GM12878 (cell line): Measurements from ENCODE around the gene PANK1. TPM values are rescaled to one million over a fixed set of nuclear protein-coding genes. Genes with fewer than 3 reads are reported as not detected.

Experiments used
- BHLHE40 ChIP-seq, 2 experiments: fragments of 450-650 bp in 1 of 2; IDR thresholded peaks; 2 replicates each; pipeline ENCODE4 v1.6.1; 2011 to 2017; ENCODE audit warnings: low read depth in 2 of 2, borderline replicate concordance in 1 of 2, improper control_type of control experiment in 1 of 2, low read length in 1 of 2, mild to moderate bottlenecking in 1 of 2
- CBFB ChIP-seq: IDR thresholded peaks from 2 replicates; pipeline ENCODE4 v1.6.1; 2016; ENCODE audit warnings: antibody characterized with exemption, low read depth
- DPF2 ChIP-seq: fragments of 450-650 bp; IDR thresholded peaks from 2 replicates; pipeline ENCODE4 v1.6.1; 2017; ENCODE audit warnings: mild to moderate bottlenecking
- EED ChIP-seq: sonication (generic); IDR thresholded peaks from 2 replicates; pipeline ENCODE4 v1.6.1; 2016; ENCODE audit warnings: antibody characterized with exemption, low read depth
- IKZF1 ChIP-seq: fragments of 450-650 bp; conservative IDR thresholded peaks from 2 replicates; pipeline ENCODE4 v1.6.1; 2017; ENCODE audit warnings: antibody characterized with exemption, mild to moderate bottlenecking
- MEF2B ChIP-seq: fragments of 450-650 bp; IDR thresholded peaks from 2 replicates; pipeline ENCODE4 v1.6.1; 2018; ENCODE audit warnings: mild to moderate bottlenecking, moderate library complexity; ENCODE audit not compliant: partially characterized antibody, poor library complexity, severe bottlenecking
- MYC ChIP-seq: IDR thresholded peaks from 2 replicates; pipeline ENCODE4 v1.6.1; 2011; ENCODE audit warnings: mild to moderate bottlenecking, low read length, moderate library complexity, inconsistent platforms; ENCODE audit not compliant: insufficient read depth, insufficient replicate concordance, insufficient read length, severe bottlenecking
- NR2C2 ChIP-seq: IDR thresholded peaks from 2 replicates; pipeline ENCODE4 v1.6.1; 2011; ENCODE audit warnings: borderline replicate concordance, low read depth; ENCODE audit not compliant: control insufficient read depth, insufficient read length
- NR2F1 ChIP-seq: fragments of 450-650 bp; conservative IDR thresholded peaks from 2 replicates; pipeline ENCODE4 v1.6.1; 2017; ENCODE audit warnings: mild to moderate bottlenecking
- SUPT20H ChIP-seq: IDR thresholded peaks from 2 replicates; pipeline ENCODE4 v1.6.1; 2011; ENCODE audit warnings: low read depth, mild to moderate bottlenecking, low read length, moderate library complexity, borderline replicate concordance; ENCODE audit not compliant: control insufficient read depth
- YY1 ChIP-seq: IDR thresholded peaks from 2 replicates; pipeline ENCODE4 v1.6.1; 2011; ENCODE audit warnings: low read depth, mild to moderate bottlenecking, low read length
- ZBED1 ChIP-seq: IDR thresholded peaks from 2 replicates; pipeline ENCODE4 v1.6.1; 2016; ENCODE audit warnings: borderline replicate concordance
- ZNF24 ChIP-seq: fragments of 450-650 bp; IDR thresholded peaks from 2 replicates; pipeline ENCODE4 v1.6.1; 2017; ENCODE audit warnings: antibody characterized with exemption, mild to moderate bottlenecking
- polyA plus RNA-seq, 11 experiments: library from polyadenylated mRNA; depleted of rRNA in 4 of 11; unstranded in 6 of 11; stranded (reverse) in 5 of 11; fragments of >200 nt; fragmentation: Nextera tagmentation in 4 of 11; fragmentation: Illumina TruSeq in 1 of 11; extraction: Ambion mirVana in 4 of 11; extraction: Trizol in 1 of 11; gene quantifications; 1 replicate in 1 of 11; 2 replicates in 10 of 11; pipeline versions ENCODE4 v1.2.1 to v1.2.3, GENCODE V29; 2011 to 2016; ENCODE audit warnings: inconsistent platforms in 2 of 11, missing spikeins in 2 of 11, low read depth in 1 of 11
- total RNA-seq, 4 experiments: library from RNA; depleted of rRNA in 3 of 4; stranded (reverse); fragments of >200 nt in 3 of 4; fragmentation: Illumina TruSeq in 1 of 4; extraction: Trizol in 1 of 4; gene quantifications; 2 replicates each; pipeline versions ENCODE4 v1.2.1 to v1.2.3, GENCODE V29; 2013 to 2021
- TF ChIP-seq, protein P1 (sequence below): fragments of 450-650 bp; IDR thresholded peaks from 2 replicates; pipeline ENCODE4 v1.6.1; 2016; ENCODE audit warnings: mild to moderate bottlenecking

The PANK1 gene
- total and polyA plus RNA-seq, 10 of the 15 experiments (the other 5 are each of a cell fraction or from before 2014, with no cell fraction given) = 1.9 to 10.6 (median 5.8) TPM

DNA sequence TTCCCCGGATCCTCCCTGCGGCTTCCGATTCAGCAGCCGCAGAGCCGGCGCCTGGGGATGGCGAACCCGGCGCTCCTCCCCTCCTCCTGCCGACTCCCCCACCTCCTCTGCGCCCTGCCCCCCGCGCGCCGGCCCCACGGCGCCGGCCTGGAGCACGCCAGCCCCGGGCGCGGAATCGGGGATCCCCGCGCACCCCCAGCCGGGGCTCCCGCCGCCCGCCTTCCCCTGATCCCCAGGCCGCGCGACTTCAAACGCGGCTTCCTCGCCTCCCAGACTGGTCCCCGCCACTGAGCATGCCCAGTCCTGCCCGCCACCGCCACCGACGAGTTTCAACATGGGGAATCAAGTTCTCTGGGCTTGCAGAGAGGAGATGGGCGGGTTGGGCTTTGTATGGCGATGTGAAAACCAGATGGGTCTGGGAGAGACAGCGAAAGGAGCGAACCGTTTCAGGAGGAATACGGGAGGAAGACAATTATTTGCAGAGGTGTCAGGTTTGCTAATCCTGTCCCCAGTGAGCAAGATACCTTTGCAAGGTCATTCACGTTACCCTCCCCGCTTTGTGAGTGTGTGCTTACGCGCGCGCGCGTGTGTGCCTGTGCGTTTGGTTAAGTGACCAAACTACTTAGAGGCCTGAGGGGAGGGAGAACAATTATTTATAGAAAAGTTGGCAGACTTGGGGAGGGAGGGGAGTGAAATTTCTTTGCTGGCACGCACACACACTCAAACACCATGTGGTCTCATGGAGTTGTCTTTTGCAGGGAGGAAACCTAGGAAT is at the start of gene PANK1 (continued):
- TF ChIP-seq MYC (no peak), NR2C2 (no peak), ZNF24 (0 out of 2 replicates have a peak, but pooled peaks have one; percentile 40), DPF2 (peak; percentile 21; the same call in 1 of the 2 replicates), MEF2B (peak; percentile 15), EED (peak; percentile 14; the same call in 1 of the 2 replicates), IKZF1 (0 out of 2 replicates have a peak, but pooled peaks have one; percentile 29), YY1 (peak; percentile 24; the same call in 1 of the 2 replicates), SUPT20H (no peak), BHLHE40 (IDR thresholded peaks at IDR 0.05; ENCODE audit: borderline replicate concordance in 1 of 2, low read depth in 2 of 2, low read length in 1 of 2) (peak in 1 of 2 experiments; percentile 23; a peak in 2 of 4 replicates), NR2F1 (no peak), CBFB (peak; percentile 50; the same call in 1 of the 2 replicates), ZBED1 (no peak)
- TF ChIP-seq, protein P1, sequence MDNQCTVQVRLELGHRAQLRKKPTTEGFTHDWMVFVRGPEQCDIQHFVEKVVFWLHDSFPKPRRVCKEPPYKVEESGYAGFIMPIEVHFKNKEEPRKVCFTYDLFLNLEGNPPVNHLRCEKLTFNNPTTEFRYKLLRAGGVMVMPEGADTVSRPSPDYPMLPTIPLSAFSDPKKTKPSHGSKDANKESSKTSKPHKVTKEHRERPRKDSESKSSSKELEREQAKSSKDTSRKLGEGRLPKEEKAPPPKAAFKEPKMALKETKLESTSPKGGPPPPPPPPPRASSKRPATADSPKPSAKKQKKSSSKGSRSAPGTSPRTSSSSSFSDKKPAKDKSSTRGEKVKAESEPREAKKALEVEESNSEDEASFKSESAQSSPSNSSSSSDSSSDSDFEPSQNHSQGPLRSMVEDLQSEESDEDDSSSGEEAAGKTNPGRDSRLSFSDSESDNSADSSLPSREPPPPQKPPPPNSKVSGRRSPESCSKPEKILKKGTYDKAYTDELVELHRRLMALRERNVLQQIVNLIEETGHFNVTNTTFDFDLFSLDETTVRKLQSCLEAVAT = peak; percentile 53; the same call in 1 of the 2 replicates
- TF ChIP-seq, all 136 proteins: peak for 22
